CD4-positive, alpha-beta T cell (primary cell): ENCODE results near the gene EPS8L3. TPM values are rescaled to one million over a fixed set of nuclear protein-coding genes. Genes with fewer than 3 reads are reported as not detected.

Source experiments
- ATAC-seq: fragments of 200-7000 bp; cut with Tn5 transposase; one replicate; pipeline ENCODE4 v1.10.0; 2022; ENCODE audit warnings: mild to moderate bottlenecking; ENCODE audit not compliant: poor library complexity
- CTCF ChIA-PET: fragments of 350-600 bp; sonication (Branson Sonifier 250); formaldehyde crosslinking; loops from one replicate; lab custom pipeline; 2021; ENCODE audit warnings: antibody characterized with exemption, inconsistent platforms; lab: Charles Lee
- POLR2A ChIA-PET: fragments of 350-600 bp; sonication (Branson Sonifier 250); formaldehyde crosslinking; loops from one replicate; lab custom pipeline; 2021; ENCODE audit warnings: antibody characterized with exemption, inconsistent platforms; lab: Charles Lee
- DNase-seq, 14 experiments: peaks; one replicate each; pipeline ENCODE4 v3.0.0-alpha.2; 2013 to 2020; ENCODE audit warnings: mixed read lengths in 2 of 14
- H3K27ac ChIP-seq, 2 donors: one replicate each; pipeline versions ENCODE4 v1.5.1 to v1.7.0; 2013; ENCODE audit warnings: low read length in 2 of 2, low read depth in 1 of 2, mild to moderate bottlenecking in 1 of 2
- H3K27me3 ChIP-seq, 2 experiments: 1 replicate in 1 of 2; 2 replicates in 1 of 2; pipeline versions ENCODE4 v1.6.1 to v1.7.0; 2013; ENCODE audit warnings: low read length in 2 of 2, control low read depth in 1 of 2, mild to moderate bottlenecking in 1 of 2, moderate library complexity in 1 of 2; ENCODE audit not compliant: insufficient read depth in 2 of 2, control insufficient read depth in 1 of 2
- H3K36me3 ChIP-seq: one replicate; pipeline ENCODE4 v1.6.1; 2013; ENCODE audit warnings: low read length, control low read depth; ENCODE audit not compliant: insufficient read depth
- H3K4me1 ChIP-seq: one replicate; pipeline ENCODE4 v1.6.1; 2013; ENCODE audit warnings: low read length, control low read depth; ENCODE audit not compliant: insufficient read depth
- H3K4me3 ChIP-seq: one replicate; pipeline ENCODE4 v1.5.1; 2013; ENCODE audit warnings: mild to moderate bottlenecking, low read length, moderate library complexity
- H3K9me3 ChIP-seq, 2 experiments: 1 replicate in 1 of 2; 2 replicates in 1 of 2; pipeline versions ENCODE4 v1.6.1 to v1.7.0; 2013; ENCODE audit warnings: low read length in 2 of 2, mild to moderate bottlenecking in 2 of 2, control low read depth in 1 of 2, moderate library complexity in 1 of 2; ENCODE audit not compliant: control insufficient read depth in 1 of 2, insufficient read depth in 1 of 2
- H3K27ac Mint-ChIP-seq: one replicate; pipeline ENCODE4 v1.8.0; 2020; ENCODE audit warnings: mixed read lengths
- H3K27me3 Mint-ChIP-seq: one replicate; pipeline ENCODE4 v1.8.0; 2021; ENCODE audit warnings: mixed read lengths
- H3K36me3 Mint-ChIP-seq: one replicate; pipeline ENCODE4 v1.8.0; 2021; ENCODE audit warnings: low read depth, mixed read lengths
- H3K4me1 Mint-ChIP-seq: one replicate; pipeline ENCODE4 v1.8.0; 2021; ENCODE audit warnings: low read depth, mixed read lengths
- H3K4me3 Mint-ChIP-seq: one replicate; pipeline ENCODE4 v1.8.0; 2020; ENCODE audit warnings: mild to moderate bottlenecking, mixed read lengths
- H3K9me3 Mint-ChIP-seq: one replicate; pipeline ENCODE4 v1.8.0; 2020; ENCODE audit warnings: mixed read lengths
- intact Hi-C, 2 experiments: fragments of 100-400 bp; cut with DNase I in 1 of 2; cut with micrococcal nuclease in 1 of 2; formaldehyde crosslinking; loops; one replicate each; pipeline versions ENCODE4 v1.15.1 to v1.9.0; 2023 to 2025; cut with DNase I, micrococcal nuclease
- total RNA-seq, 174 experiments: library from RNA in 2 of 174; stranded (reverse) in 2 of 174; gene quantifications; one replicate each; pipeline ENCODE4 v1.2.3 and lab custom pipeline; 2021 to 2026
- TF ChIP-seq, protein P1 (sequence below): fragments of 200-600 bp; IDR thresholded peaks from one replicate; pipeline ENCODE4 v1.8.0; 2022; ENCODE audit warnings: antibody characterized with exemption, mild to moderate bottlenecking

The EPS8L3 gene
- total RNA-seq, 2 experiments from 2014 or later: not detected

DNA sequence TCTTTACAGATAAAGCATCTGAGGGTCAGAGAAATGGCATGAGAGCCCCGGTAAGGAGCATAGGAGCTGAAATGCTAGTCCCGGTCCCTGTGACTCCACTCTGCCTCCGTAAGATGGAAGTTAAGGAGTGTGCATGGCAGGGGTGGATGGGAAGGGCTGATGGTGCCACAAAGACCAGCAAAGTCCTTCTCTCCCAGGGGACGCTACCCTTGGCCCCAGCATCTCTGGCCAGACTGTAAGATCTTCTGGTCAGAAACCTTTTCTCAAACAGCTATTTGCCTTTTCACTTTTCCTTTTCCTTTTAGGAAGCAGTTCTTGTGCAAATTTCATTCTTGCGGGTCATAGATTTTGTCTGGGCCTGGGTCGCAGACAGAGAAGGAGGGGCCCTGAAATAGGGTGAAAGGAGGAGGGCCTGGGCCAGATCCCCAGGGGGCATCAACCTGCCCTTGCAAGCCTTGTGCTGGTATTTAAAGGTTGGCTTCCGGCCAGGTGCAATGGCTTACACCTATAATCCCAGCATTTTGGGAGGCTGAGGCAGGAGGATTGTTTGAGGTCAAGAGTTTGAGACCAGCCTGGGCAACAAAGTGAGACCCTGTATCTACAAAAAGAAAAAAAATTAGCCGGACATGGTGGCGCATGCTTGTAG is 14.4 kb upstream of the EPS8L3 start:
- Mint-ChIP-seq H3K4me3 (no peak overlapping the region), H3K9me3 (no peaks in the 10 kb centered on the region), H3K27me3 (no peaks in the 10 kb centered on the region), H3K27ac (no peak overlapping the region), H3K4me1 (peaks cover 12% of the 10 kb centered on the region), H3K36me3 (no peaks in the 10 kb centered on the region)
- no peak overlapping the region for H3K27ac ChIP-seq
- peaks cover 17% of the 10 kb centered on the region for H3K4me1 ChIP-seq
- intact Hi-C loops: loop anchor here in 1 of 2 experiments (1.0 kb wide), 1 partner anchor 206 kb away; the partner anchor contains the start of gene AHCYL1
- TF ChIP-seq, protein P1, sequence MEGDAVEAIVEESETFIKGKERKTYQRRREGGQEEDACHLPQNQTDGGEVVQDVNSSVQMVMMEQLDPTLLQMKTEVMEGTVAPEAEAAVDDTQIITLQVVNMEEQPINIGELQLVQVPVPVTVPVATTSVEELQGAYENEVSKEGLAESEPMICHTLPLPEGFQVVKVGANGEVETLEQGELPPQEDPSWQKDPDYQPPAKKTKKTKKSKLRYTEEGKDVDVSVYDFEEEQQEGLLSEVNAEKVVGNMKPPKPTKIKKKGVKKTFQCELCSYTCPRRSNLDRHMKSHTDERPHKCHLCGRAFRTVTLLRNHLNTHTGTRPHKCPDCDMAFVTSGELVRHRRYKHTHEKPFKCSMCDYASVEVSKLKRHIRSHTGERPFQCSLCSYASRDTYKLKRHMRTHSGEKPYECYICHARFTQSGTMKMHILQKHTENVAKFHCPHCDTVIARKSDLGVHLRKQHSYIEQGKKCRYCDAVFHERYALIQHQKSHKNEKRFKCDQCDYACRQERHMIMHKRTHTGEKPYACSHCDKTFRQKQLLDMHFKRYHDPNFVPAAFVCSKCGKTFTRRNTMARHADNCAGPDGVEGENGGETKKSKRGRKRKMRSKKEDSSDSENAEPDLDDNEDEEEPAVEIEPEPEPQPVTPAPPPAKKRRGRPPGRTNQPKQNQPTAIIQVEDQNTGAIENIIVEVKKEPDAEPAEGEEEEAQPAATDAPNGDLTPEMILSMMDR: no peak
- ATAC-seq: no peak
- ChIA-PET CTCF (interaction anchor here (1.0 to 5.6 kb wide), 5 partner anchors 23 to 232 kb away, joined by 3 to 133 read pairs (median 12); partner anchors contain the start of gene AHCYL1), POLR2A (interaction anchor here (1.3 to 2.7 kb wide), 7 partner anchors 24 to 230 kb away, joined by 3 to 44 read pairs (median 5); partner anchors contain the start of genes AHCYL1 and GNAI3)
- no peak overlapping the region for H3K4me3 ChIP-seq
- no peak for DNase-seq
- H3K9me3 ChIP-seq: peaks cover 0 to 6% of the 10 kb centered on the region in 2 experiments
- no peaks in the 10 kb centered on the region for H3K36me3 ChIP-seq
- H3K27me3 ChIP-seq: no peaks in the 10 kb centered on the region

DNA sequence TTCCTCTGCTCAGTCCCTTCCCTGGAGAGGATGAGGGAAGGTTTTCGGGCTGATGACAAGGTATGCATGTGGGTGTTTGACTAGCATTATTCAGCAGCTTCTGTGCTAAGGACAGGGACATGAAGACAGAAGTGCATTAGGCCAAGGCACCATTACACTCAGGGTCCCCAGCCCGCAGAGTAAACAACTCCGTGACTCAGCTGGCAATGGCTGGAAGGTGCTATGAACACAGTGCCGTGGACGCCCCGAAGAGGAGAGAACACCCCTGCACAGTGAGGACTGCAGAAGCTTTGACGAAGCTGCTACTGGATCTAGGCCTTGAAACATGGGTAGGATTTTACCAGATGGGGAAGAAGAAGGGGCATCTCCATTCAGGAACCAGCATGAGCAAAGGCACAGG is 13.7 kb upstream of the EPS8L3 start:
- H3K4me3 ChIP-seq: no peak overlapping the region
- TF ChIP-seq, protein P1: no peak
- H3K27me3 ChIP-seq: no peaks in the 10 kb centered on the region
- peaks cover 0 to 6% of the 10 kb centered on the region in 2 experiments for H3K9me3 ChIP-seq
- Mint-ChIP-seq H3K27ac (no peak overlapping the region), H3K27me3 (no peaks in the 10 kb centered on the region), H3K4me3 (no peak overlapping the region), H3K9me3 (no peaks in the 10 kb centered on the region), H3K4me1 (peaks cover 12% of the 10 kb centered on the region), H3K36me3 (no peaks in the 10 kb centered on the region)
- no peaks in the 10 kb centered on the region for H3K36me3 ChIP-seq
- H3K27ac ChIP-seq: no peak overlapping the region
- peaks cover 17% of the 10 kb centered on the region for H3K4me1 ChIP-seq
- CTCF ChIA-PET: interaction anchor here (0.8 to 5.6 kb wide), 14 partner anchors 8 to 252 kb away, joined by 3 to 133 read pairs (median 4); partner anchors contain the start of gene AHCYL1
- ATAC-seq: no peak
- DNase-seq: no peak
- POLR2A ChIA-PET: interaction anchor here (0.6 to 2.7 kb wide), 11 partner anchors 13 to 257 kb away, joined by 3 to 44 read pairs (median 5); partner anchors contain the start of genes AHCYL1, GNAI3 and STRIP1
- intact Hi-C loops: loop anchor here in 1 of 2 experiments (1.0 kb wide), 1 partner anchor 207 kb away; the partner anchor contains the start of gene AHCYL1

DNA sequence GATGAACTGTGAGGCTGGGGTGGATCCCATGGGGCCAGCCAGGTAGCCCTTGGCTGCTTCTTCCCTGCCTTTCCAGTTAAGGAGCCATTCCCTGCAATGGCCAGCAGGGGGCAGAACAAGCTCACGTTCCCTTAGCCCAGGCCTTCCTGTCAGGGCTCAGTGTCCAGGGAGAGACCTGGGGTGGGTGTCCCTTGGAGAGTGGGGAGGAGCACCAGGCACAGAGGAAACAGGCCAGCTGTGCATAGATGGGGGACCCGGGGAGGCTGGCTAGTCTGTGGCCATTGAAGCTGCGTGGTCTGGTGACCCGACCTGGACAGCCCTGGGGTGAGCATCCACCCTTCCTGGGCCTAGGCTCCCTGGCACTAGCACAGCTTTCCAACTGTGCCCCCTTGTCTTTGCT is 13.2 kb upstream of the EPS8L3 start:
- H3K4me1 Mint-ChIP-seq: peaks cover 12% of the 10 kb centered on the region
- ChIA-PET CTCF (interaction anchor here (0.8 to 5.6 kb wide), 14 partner anchors 9 to 253 kb away, joined by 3 to 133 read pairs (median 4); partner anchors contain the start of gene AHCYL1), POLR2A (interaction anchor here (0.6 to 2.7 kb wide), 12 partner anchors 14 to 257 kb away, joined by 3 to 44 read pairs (median 4); partner anchors contain the start of genes AHCYL1, GNAI3 and STRIP1)
- TF ChIP-seq, protein P1: peak; percentile 92
- ATAC-seq: peak; percentile 86
- Histone ChIP-seq H3K4me3 (no peak overlapping the region), H3K36me3 (no peaks in the 10 kb centered on the region), H3K9me3 (peaks cover 0 to 6% of the 10 kb centered on the region in 2 experiments), H3K4me1 (peaks cover 21% of the 10 kb centered on the region), H3K27me3 (no peaks in the 10 kb centered on the region), H3K27ac (no peak overlapping the region)
- H3K27me3 Mint-ChIP-seq: no peaks in the 10 kb centered on the region
- intact Hi-C loops: loop anchor here (1.0 kb wide), 1 partner anchor 207 kb away; the partner anchor contains the start of gene AHCYL1 (in 2 of the 2)
- no peak overlapping the region for H3K4me3 Mint-ChIP-seq
- H3K36me3 Mint-ChIP-seq: no peaks in the 10 kb centered on the region
- DNase-seq: peak; percentile 61 to 89 (median 70)
- H3K27ac Mint-ChIP-seq: no peak overlapping the region
- H3K9me3 Mint-ChIP-seq: no peaks in the 10 kb centered on the region
